ENCODE measurements around the gene UBE2G2. TPM values are rescaled to one million over a fixed set of nuclear protein-coding genes. Genes with fewer than 3 reads are reported as not detected.

Gene UBE2G2
- total RNA-seq, 1 donor from 2014 or later, result 65.0 TPM

GRCh38 chr21:44816761-44817505 is 15.3 kb upstream of the UBE2G2 start:
- no peak for DNase-seq (ENCODE audit: low read depth in 2 of 2)

- DNase-seq (ENCODE audit: low read depth in 2 of 2), result no peak
These were observed 14.4 kb upstream of the UBE2G2 start for GRCh38 chr21:44815852-44816628.

- DNase-seq (ENCODE audit: low read depth in 2 of 2), result no peak
These were observed 13.6 kb upstream of the UBE2G2 start for GRCh38 chr21:44815225-44815624.

GRCh38 chr21:44814498-44815023 is 12.9 kb upstream of the UBE2G2 start:
- DNase-seq (ENCODE audit: low read depth in 2 of 2), result no peak

GRCh38 chr21:44813727-44814126 is 12.1 kb upstream of the UBE2G2 start:
- DNase-seq (ENCODE audit: low read depth in 2 of 2), result no peak

- no peak for DNase-seq (ENCODE audit: low read depth in 2 of 2)
These were observed 11.5 kb upstream of the UBE2G2 start for GRCh38 chr21:44813149-44813548.

GRCh38 chr21:44812640-44813039 is 11.0 kb upstream of the UBE2G2 start:
- no peak for DNase-seq (ENCODE audit: low read depth in 2 of 2)

- DNase-seq (ENCODE audit: low read depth in 2 of 2), result no peak
These were observed 9.2 kb upstream of the UBE2G2 start for GRCh38 chr21:44810779-44811178.

GRCh38 chr21:44805859-44806258 is 4.2 kb upstream of the UBE2G2 start:
- no peak for DNase-seq (ENCODE audit: low read depth in 2 of 2)

- DNase-seq (ENCODE audit: low read depth in 2 of 2), result peak; percentile 10 to 51
These were observed 3.6 kb upstream of the UBE2G2 start for GRCh38 chr21:44805226-44805625.

GRCh38 chr21:44804762-44805161 is 3.1 kb upstream of the UBE2G2 start:
- DNase-seq (ENCODE audit: low read depth in 2 of 2), result peak; percentile 84 to 86

GRCh38 chr21:44803651-44804050 is 2.0 kb upstream of the UBE2G2 start:
- no peak for DNase-seq (ENCODE audit: low read depth in 2 of 2)

- DNase-seq (ENCODE audit: low read depth in 2 of 2), result no peak
These were observed 955 bp upstream of the UBE2G2 start for GRCh38 chr21:44802396-44803153.

GRCh38 chr21:44800971-44801467 is 601 bp downstream of the UBE2G2 start:
- DNase-seq (ENCODE audit: low read depth in 2 of 2), result peak in 1 of 2 donors; percentile 38

GRCh38 chr21:44800103-44800502 is 1.5 kb downstream of the UBE2G2 start:
- DNase-seq (ENCODE audit: low read depth in 2 of 2), result peak; percentile 66 to 74

GRCh38 chr21:44799646-44800045 is 2.0 kb downstream of the UBE2G2 start:
- no peak for DNase-seq (ENCODE audit: low read depth in 2 of 2)

GRCh38 chr21:44797775-44798174 is 3.8 kb downstream of the UBE2G2 start:
- DNase-seq (ENCODE audit: low read depth in 2 of 2), result no peak

- DNase-seq (ENCODE audit: low read depth in 2 of 2), result no peak
These were observed 6.3 kb downstream of the UBE2G2 start for GRCh38 chr21:44795342-44795741.

GRCh38 chr21:44793592-44794374 is 7.8 kb downstream of the UBE2G2 start:
- no peak for DNase-seq (ENCODE audit: low read depth in 2 of 2)

- peak; percentile 55 to 68 for DNase-seq (ENCODE audit: low read depth in 2 of 2)
These were observed 8.7 kb downstream of the UBE2G2 start for GRCh38 chr21:44792702-44793591.
